Neutrophil (primary cell): ENCODE measurements around the gene EPHA10.
"Not testable (repeated sequence)": the region's sequence is repeated elsewhere in the genome, so short reads cannot be mapped to it uniquely, and the experiment has no call there.

Source experiments
- H3K27ac ChIP-seq: fragments of 200-600 bp; sonication (generic); 2 replicates; pipeline ENCODE4 v1.5.1; 2016; ENCODE audit warnings: mild to moderate bottlenecking, moderate library complexity
- H3K27me3 ChIP-seq: fragments of 200-600 bp; sonication (generic); 2 replicates; pipeline ENCODE4 v1.6.0; 2016; ENCODE audit warnings: mild to moderate bottlenecking
- H3K36me3 ChIP-seq: fragments of 200-600 bp; sonication (generic); 2 replicates; pipeline ENCODE4 v1.5.1; 2017
- H3K4me1 ChIP-seq, 2 experiments: fragments of 200-600 bp in 1 of 2; sonication (generic) in 1 of 2; 1 replicate in 1 of 2; 2 replicates in 1 of 2; pipeline versions ENCODE4 v1.5.1 to v1.6.1; 2013 to 2016; ENCODE audit warnings: low read depth in 1 of 2, low read length in 1 of 2, mild to moderate bottlenecking in 1 of 2, moderate library complexity in 1 of 2; ENCODE audit not compliant: control insufficient read depth in 1 of 2, insufficient read depth in 1 of 2
- H3K4me3 ChIP-seq, 2 experiments: fragments of 200-600 bp in 1 of 2; sonication (generic) in 1 of 2; 1 replicate in 1 of 2; 2 replicates in 1 of 2; pipeline ENCODE4 v1.5.1; 2013 to 2016; ENCODE audit warnings: low read depth in 1 of 2, low read length in 1 of 2, mild to moderate bottlenecking in 1 of 2, moderate library complexity in 1 of 2
- H3K9me3 ChIP-seq: fragments of 200-600 bp; sonication (generic); 2 replicates; pipeline ENCODE4 v1.5.1; 2016
- CTCF ChIP-seq: fragments of 200-600 bp; sonication (generic); IDR thresholded peaks from 2 replicates; pipeline ENCODE4 v1.5.1; 2016; ENCODE audit warnings: antibody characterized with exemption

Gene EPHA10

GRCh38 chr1:37778654-37779053 is 13.7 kb upstream of the EPHA10 start:
- H3K36me3 ChIP-seq, result no peaks in the 10 kb centered on the region
- H3K4me3 ChIP-seq, result no peak overlapping the region
- no peaks in the 10 kb centered on the region for H3K4me1 ChIP-seq
- no peaks in the 10 kb centered on the region for H3K9me3 ChIP-seq
- peaks cover 79% of the 10 kb centered on the region for H3K27me3 ChIP-seq
- H3K27ac ChIP-seq, result no peak overlapping the region
- TF ChIP-seq CTCF, result no peak

- no peaks in the 10 kb centered on the region for H3K9me3 ChIP-seq
- no peaks in the 10 kb centered on the region for H3K4me1 ChIP-seq
- TF ChIP-seq CTCF, result no peak
- no peak overlapping the region for H3K4me3 ChIP-seq
- H3K27ac ChIP-seq, result no peak overlapping the region
- peaks cover 69% of the 10 kb centered on the region for H3K27me3 ChIP-seq
- no peaks in the 10 kb centered on the region for H3K36me3 ChIP-seq
Observed at GRCh38 chr1:37776946-37777516, 12.1 kb upstream of the EPHA10 start.

- H3K4me1 ChIP-seq, H3K36me3 ChIP-seq, H3K9me3 ChIP-seq, H3K27ac ChIP-seq, H3K4me3 ChIP-seq: not testable (repeated sequence)
- H3K27me3 ChIP-seq, result peaks cover 69% of the 10 kb centered on the region
Observed at GRCh38 chr1:37771440-37771839, 6.5 kb upstream of the EPHA10 start.

- H3K36me3 ChIP-seq, result no peaks in the 10 kb centered on the region
- no peak overlapping the region for H3K4me3 ChIP-seq
- peaks cover 86% of the 10 kb centered on the region for H3K27me3 ChIP-seq
- no peak overlapping the region for H3K27ac ChIP-seq
- H3K4me1 ChIP-seq, result no peaks in the 10 kb centered on the region
- TF ChIP-seq CTCF, result no peak
- no peaks in the 10 kb centered on the region for H3K9me3 ChIP-seq
Observed at GRCh38 chr1:37767488-37767887, 2.6 kb upstream of the EPHA10 start.

GRCh38 chr1:37765916-37766664 is 1.2 kb upstream of the EPHA10 start:
- H3K36me3 ChIP-seq, result no peaks in the 10 kb centered on the region
- no peaks in the 10 kb centered on the region for H3K4me1 ChIP-seq
- peaks cover 100% of the 10 kb centered on the region for H3K27me3 ChIP-seq
- no peak overlapping the region for H3K27ac ChIP-seq
- H3K4me3 ChIP-seq, result no peak overlapping the region
- H3K9me3 ChIP-seq, result no peaks in the 10 kb centered on the region
- no peak for TF ChIP-seq CTCF

GRCh38 chr1:37764414-37764825 is 500 bp downstream of the EPHA10 start:
- Histone ChIP-seq H3K27ac (no peak overlapping the region), H3K36me3 (no peaks in the 10 kb centered on the region), H3K4me1 (no peaks in the 10 kb centered on the region), H3K9me3 (no peaks in the 10 kb centered on the region), H3K4me3 (no peak overlapping the region), H3K27me3 (peaks cover 100% of the 10 kb centered on the region)
- TF ChIP-seq CTCF, result no peak
